NCI-H128 (cell line): ENCODE data around the gene SESN1.

Source experiments
- DNase-seq: peaks from one replicate; lab custom pipeline; 2025; ENCODE audit not compliant: unreplicated experiment; lab: John Stamatoyannopoulos, UW

The SESN1 gene

GRCh38 chr6:109031416-109031815 is 63.2 kb downstream of the SESN1 start:
- no peak for DNase-seq

GRCh38 chr6:109029313-109029712 is 65.3 kb downstream of the SESN1 start:
- DNase-seq, result no peak

GRCh38 chr6:109028439-109028838 is 66.2 kb downstream of the SESN1 start:
- no peak for DNase-seq

GRCh38 chr6:109027964-109028363 is 66.7 kb downstream of the SESN1 start:
- no peak for DNase-seq

- DNase-seq, result no peak
Observed at GRCh38 chr6:109025639-109026038, 69.0 kb downstream of the SESN1 start.

- DNase-seq, result no peak
Observed at GRCh38 chr6:109024784-109025183, 69.9 kb downstream of the SESN1 start.

GRCh38 chr6:109024368-109024767 is 70.3 kb downstream of the SESN1 start:
- DNase-seq, result no peak

GRCh38 chr6:109023356-109023925 is 71.2 kb downstream of the SESN1 start:
- DNase-seq, result no peak

- no peak for DNase-seq
Observed at GRCh38 chr6:109021870-109022269, 72.8 kb downstream of the SESN1 start.

GRCh38 chr6:109019911-109020310 is 74.7 kb downstream of the SESN1 start:
- no peak for DNase-seq

GRCh38 chr6:109015176-109015575 is 79.5 kb downstream of the SESN1 start:
- no peak for DNase-seq

- DNase-seq, result no peak
Observed at GRCh38 chr6:109014606-109015005, 80.0 kb downstream of the SESN1 start.

- DNase-seq, result no peak
Observed at GRCh38 chr6:109013656-109014305, 80.9 kb downstream of the SESN1 start.

- DNase-seq, result no peak
Observed at GRCh38 chr6:109010705-109011102, 83.9 kb downstream of the SESN1 start.

GRCh38 chr6:109009962-109010704 is 84.5 kb downstream of the SESN1 start:
- no peak for DNase-seq

- DNase-seq, result peak; percentile 73
Observed at GRCh38 chr6:109009236-109009961, 85.2 kb downstream of the SESN1 start.

- peak; percentile 8 for DNase-seq
Observed at GRCh38 chr6:109008537-109009235, 86.0 kb downstream of the SESN1 start.

GRCh38 chr6:109008054-109008453 is 86.6 kb downstream of the SESN1 start:
- DNase-seq, result no peak

GRCh38 chr6:109007521-109007920 is 87.1 kb downstream of the SESN1 start:
- DNase-seq, result no peak

GRCh38 chr6:109006818-109007217 is 87.8 kb downstream of the SESN1 start:
- no peak for DNase-seq

- DNase-seq, result no peak
Observed at GRCh38 chr6:109002882-109003281, 91.8 kb downstream of the SESN1 start.
